ENCODE results near the gene MAGEA3.
"Not testable (repeated sequence)": the region's sequence is repeated elsewhere in the genome, so short reads cannot be mapped to it uniquely, and the experiment has no call there.

The MAGEA3 gene, protein sequence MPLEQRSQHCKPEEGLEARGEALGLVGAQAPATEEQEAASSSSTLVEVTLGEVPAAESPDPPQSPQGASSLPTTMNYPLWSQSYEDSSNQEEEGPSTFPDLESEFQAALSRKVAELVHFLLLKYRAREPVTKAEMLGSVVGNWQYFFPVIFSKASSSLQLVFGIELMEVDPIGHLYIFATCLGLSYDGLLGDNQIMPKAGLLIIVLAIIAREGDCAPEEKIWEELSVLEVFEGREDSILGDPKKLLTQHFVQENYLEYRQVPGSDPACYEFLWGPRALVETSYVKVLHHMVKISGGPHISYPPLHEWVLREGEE

DNA sequence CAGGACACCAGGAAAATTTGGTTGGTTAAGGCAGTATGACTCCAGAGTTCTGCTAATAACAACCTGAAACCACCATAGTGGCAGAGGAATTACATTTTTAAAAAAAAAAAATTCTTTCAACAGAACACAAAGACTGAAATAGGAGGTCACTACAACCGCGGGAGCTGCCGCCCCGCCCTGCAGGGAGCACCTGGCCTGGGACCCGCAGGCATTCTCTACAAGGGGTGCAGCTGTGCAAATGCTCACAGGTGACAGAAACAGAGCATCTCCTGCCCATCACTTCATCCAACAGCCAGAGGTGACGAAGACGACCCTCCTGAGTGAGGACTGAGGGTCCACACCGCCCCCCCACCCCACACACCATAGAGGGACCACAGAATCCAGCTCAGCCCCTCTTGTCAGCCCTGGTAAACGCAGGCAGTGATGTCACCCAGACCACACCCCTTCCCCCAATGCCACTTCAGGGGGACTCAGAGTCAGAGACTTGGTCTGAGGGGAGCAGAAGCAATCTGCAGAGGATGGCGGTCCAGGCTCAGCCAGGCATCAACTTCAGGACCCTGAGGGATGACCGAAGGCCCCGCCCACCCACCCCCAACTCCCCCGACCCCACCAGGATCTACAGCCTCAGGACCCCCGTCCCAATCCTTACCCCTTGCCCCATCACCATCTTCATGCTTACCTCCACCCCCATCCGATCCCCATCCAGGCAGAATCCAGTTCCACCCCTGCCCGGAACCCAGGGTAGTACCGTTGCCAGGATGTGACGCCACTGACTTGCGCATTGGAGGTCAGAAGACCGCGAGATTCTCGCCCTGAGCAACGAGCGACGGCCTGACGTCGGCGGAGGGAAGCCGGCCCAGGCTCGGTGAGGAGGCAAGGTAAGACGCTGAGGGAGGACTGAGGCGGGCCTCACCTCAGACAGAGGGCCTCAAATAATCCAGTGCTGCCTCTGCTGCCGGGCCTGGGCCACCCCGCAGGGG is at the start of gene MAGEA3:
Gene MAGEA3, plus strand, starts transcription at position 843 of the 980 bp plus-strand sequence. CDS start 2,039 bp downstream, outside the sequence.
- not testable (repeated sequence) for DNase-seq (ENCODE audit: extremely low read depth, low read depth)

DNA sequence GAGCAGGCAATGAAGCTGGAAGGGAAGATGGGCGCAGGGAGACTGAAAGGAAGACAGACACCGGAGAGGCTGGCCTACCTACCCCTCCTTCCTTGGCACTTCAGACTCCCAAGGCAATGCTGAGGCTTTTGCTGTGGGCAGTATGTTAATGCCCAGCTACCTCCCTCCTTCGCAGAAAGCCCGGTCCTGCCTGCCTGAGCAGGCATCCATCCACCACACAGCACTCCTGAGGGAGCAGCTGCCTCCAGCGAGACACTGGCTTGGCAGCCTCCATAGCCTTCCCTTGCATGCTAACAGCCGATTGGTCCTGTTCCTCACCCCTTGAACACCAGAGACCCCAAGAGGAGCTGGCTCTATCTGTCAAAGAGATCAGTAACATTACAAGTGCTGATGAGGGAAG is 46.5 kb upstream of the MAGEA3 start:
- no peak for DNase-seq (ENCODE audit: extremely low read depth, low read depth)
- TF ChIP-seq, protein P1, sequence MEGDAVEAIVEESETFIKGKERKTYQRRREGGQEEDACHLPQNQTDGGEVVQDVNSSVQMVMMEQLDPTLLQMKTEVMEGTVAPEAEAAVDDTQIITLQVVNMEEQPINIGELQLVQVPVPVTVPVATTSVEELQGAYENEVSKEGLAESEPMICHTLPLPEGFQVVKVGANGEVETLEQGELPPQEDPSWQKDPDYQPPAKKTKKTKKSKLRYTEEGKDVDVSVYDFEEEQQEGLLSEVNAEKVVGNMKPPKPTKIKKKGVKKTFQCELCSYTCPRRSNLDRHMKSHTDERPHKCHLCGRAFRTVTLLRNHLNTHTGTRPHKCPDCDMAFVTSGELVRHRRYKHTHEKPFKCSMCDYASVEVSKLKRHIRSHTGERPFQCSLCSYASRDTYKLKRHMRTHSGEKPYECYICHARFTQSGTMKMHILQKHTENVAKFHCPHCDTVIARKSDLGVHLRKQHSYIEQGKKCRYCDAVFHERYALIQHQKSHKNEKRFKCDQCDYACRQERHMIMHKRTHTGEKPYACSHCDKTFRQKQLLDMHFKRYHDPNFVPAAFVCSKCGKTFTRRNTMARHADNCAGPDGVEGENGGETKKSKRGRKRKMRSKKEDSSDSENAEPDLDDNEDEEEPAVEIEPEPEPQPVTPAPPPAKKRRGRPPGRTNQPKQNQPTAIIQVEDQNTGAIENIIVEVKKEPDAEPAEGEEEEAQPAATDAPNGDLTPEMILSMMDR (IDR thresholded peaks at IDR 0.05; ENCODE audit: low read depth, low read length) = no peak

GRCh38 chrX:152652467-152652866 is 46.1 kb upstream of the MAGEA3 start:
- no peak for DNase-seq (ENCODE audit: extremely low read depth, low read depth)
- TF ChIP-seq, protein P1 (IDR thresholded peaks at IDR 0.05; ENCODE audit: low read depth, low read length) = no peak

DNA sequence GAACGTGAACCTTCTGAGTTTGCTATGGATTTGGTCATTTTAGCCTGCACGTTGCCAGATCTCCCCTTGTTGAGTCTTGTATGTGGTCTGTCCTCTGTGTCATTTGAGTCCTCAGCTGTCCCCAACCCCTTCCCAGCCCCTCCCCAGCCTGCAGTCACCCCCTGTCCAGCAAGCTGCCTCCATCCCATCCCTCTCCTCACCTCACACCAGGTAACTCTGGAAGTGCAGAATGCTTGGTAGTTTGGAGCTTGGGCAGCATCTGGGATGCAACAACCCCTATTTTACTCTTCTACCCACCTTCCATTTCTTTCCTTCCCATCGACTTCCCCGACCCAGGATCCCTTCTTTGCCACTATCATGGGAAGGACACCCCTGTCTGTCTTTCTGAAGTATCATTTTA is 42.5 kb upstream of the MAGEA3 start:
- TF ChIP-seq, protein P1 (IDR thresholded peaks at IDR 0.05; ENCODE audit: low read depth, low read length) = no peak
- no peak for DNase-seq (ENCODE audit: extremely low read depth, low read depth)

DNA sequence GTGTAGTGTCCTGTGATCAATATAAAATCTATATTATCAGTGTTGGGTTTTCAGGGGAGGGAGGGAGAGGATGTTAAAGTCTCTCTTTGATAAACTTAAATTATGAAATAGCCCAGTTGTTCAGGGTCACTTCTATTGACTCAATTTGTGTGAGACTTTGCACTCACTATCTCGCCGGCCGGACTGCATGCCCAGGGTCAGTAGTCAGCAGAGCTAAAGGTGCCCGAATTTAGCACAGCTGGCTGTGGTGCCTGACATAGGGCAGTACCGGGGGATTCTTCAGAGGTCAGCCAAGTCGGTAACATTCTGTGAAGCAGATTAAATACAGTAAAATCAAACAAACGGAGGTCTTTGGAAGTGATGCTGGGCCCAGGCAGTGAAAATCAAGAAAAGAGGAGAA is 41.7 kb upstream of the MAGEA3 start:
- no peak for DNase-seq (ENCODE audit: extremely low read depth, low read depth)
- TF ChIP-seq, protein P1 (IDR thresholded peaks at IDR 0.05; ENCODE audit: low read depth, low read length) = no peak

DNA sequence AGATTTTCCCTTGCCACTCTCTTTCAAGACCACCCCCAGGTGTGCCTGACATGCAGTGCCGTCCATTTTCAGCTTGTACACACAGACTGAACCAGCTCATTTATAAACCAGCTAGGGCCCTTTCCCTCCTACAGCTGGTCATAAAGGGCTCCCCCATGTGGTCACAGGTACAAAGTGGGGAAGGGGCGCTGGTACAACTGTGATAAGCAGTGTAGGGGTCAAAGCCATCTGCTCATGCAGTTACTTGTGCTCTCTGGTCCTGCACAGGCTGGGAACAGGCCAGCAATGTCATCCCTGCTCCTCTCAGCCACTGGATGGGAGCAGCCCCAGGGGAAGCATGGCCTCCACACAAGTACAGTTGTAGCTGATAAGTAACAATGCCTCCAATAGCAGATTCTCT is 40.3 kb upstream of the MAGEA3 start:
- DNase-seq (ENCODE audit: extremely low read depth, low read depth) = no peak
- TF ChIP-seq, protein P1 (IDR thresholded peaks at IDR 0.05; ENCODE audit: low read depth, low read length) = no peak

DNA sequence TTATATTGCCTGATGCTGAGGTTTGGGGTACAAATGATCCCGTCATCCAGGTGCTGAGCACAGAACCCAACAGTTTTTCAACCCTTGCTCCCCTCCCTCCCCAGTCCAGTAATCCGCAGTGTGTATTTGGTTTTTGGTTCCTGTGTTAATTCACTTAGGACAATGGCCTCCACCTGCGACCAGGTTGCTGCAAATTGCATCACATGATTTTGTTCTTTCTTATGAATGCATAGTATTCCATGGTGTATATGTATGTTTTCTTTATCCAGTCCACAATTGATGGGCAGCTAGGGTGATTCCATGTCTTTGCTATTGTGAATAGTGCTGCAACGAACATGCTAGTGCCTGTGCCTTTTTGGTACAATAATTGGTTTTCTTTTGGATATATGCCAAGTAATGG is 35.5 kb upstream of the MAGEA3 start:
- TF ChIP-seq, protein P1 (IDR thresholded peaks at IDR 0.05; ENCODE audit: low read depth, low read length) = no peak
- no peak for DNase-seq (ENCODE audit: extremely low read depth, low read depth)
